SK-N-SH treated with all-trans-retinoic acid at 6 μM for 48 hours (cell line): ENCODE results near the gene LENEP.

Source experiments
- ATAC-seq: fragments of 200-7000 bp; cut with Tn5 transposase; 3 replicates; pipeline ENCODE4 v1.9.1; 2020; ENCODE audit warnings: mild to moderate bottlenecking, moderate library complexity
- ARNTL ChIP-seq: fragments of 450-650 bp; formaldehyde crosslinking; IDR thresholded peaks from 2 replicates; pipeline ENCODE4 v1.5.0; 2020; ENCODE audit warnings: low read depth, mild to moderate bottlenecking, moderate library complexity, borderline replicate concordance
- CREB5 ChIP-seq: fragments of 250-450 bp; sonication (Bioruptor Pico); IDR thresholded peaks from 2 replicates; pipeline ENCODE4 v1.5.1; 2020; ENCODE audit warnings: low read depth, mild to moderate bottlenecking, moderate library complexity
- CSDC2 ChIP-seq: fragments of 250-450 bp; sonication (Bioruptor Pico); IDR thresholded peaks from 2 replicates; pipeline ENCODE4 v1.5.0; 2020; ENCODE audit warnings: mild to moderate bottlenecking, moderate library complexity
- CSRNP3 ChIP-seq: fragments of 250-450 bp; sonication (Bioruptor Pico); IDR thresholded peaks from 2 replicates; pipeline ENCODE4 v1.5.1; 2021; ENCODE audit warnings: mild to moderate bottlenecking, moderate library complexity
- ESRRG ChIP-seq: fragments of 250-450 bp; sonication (Bioruptor Pico); IDR thresholded peaks from 2 replicates; pipeline ENCODE4 v1.6.1; 2021; ENCODE audit warnings: mild to moderate bottlenecking
- GLIS3 ChIP-seq: fragments of 250-450 bp; sonication (Bioruptor Pico); IDR thresholded peaks from 2 replicates; pipeline ENCODE4 v1.5.0; 2020; ENCODE audit warnings: mild to moderate bottlenecking, moderate library complexity
- OSR1 ChIP-seq: fragments of 250-450 bp; sonication (Bioruptor Pico); IDR thresholded peaks from 2 replicates; pipeline ENCODE4 v1.8.0; 2022; ENCODE audit warnings: moderate library complexity, mild to moderate bottlenecking, inconsistent platforms
- PATZ1 ChIP-seq: fragments of 250-450 bp; sonication (Bioruptor Pico); IDR thresholded peaks from 2 replicates; pipeline ENCODE4 v1.8.0; 2020; ENCODE audit warnings: mild to moderate bottlenecking, moderate library complexity, borderline replicate concordance
- POU6F1 ChIP-seq: fragments of 250-450 bp; sonication (Bioruptor Pico); IDR thresholded peaks from 2 replicates; pipeline ENCODE4 v1.8.0; 2021; ENCODE audit warnings: low read depth, mild to moderate bottlenecking, moderate library complexity, borderline replicate concordance
- PPARA ChIP-seq: fragments of 250-450 bp; sonication (Bioruptor Pico); IDR thresholded peaks from 2 replicates; pipeline ENCODE4 v1.5.0; 2020; ENCODE audit warnings: mild to moderate bottlenecking, borderline replicate concordance
- RARB ChIP-seq: fragments of 250-450 bp; sonication (Bioruptor Pico); IDR thresholded peaks from 2 replicates; pipeline ENCODE4 v1.8.0; 2021; ENCODE audit warnings: mild to moderate bottlenecking, moderate library complexity
- SNAI2 ChIP-seq: fragments of 250-450 bp; sonication (Bioruptor Pico); IDR thresholded peaks from 2 replicates; pipeline ENCODE4 v1.5.0; 2020; ENCODE audit warnings: mild to moderate bottlenecking, moderate library complexity
- TCF4 ChIP-seq: fragments of 250-450 bp; sonication (Bioruptor Pico); IDR thresholded peaks from 2 replicates; pipeline ENCODE4 v1.8.0; 2021; ENCODE audit warnings: mild to moderate bottlenecking, moderate library complexity, borderline replicate concordance
- TOX ChIP-seq: fragments of 250-450 bp; sonication (Bioruptor Pico); IDR thresholded peaks from 2 replicates; pipeline ENCODE4 v1.8.0; 2021; ENCODE audit warnings: mild to moderate bottlenecking, moderate library complexity, borderline replicate concordance
- TSHZ2 ChIP-seq: fragments of 250-450 bp; sonication (Bioruptor Pico); IDR thresholded peaks from 2 replicates; pipeline ENCODE4 v1.5.0; 2020; ENCODE audit warnings: mild to moderate bottlenecking, moderate library complexity
- ZC3H10 ChIP-seq: fragments of 250-450 bp; sonication (Bioruptor Pico); IDR thresholded peaks from 2 replicates; pipeline ENCODE4 v1.5.1; 2021; ENCODE audit warnings: mild to moderate bottlenecking, moderate library complexity
- ZFP3 ChIP-seq: fragments of 250-450 bp; sonication (Bioruptor Pico); IDR thresholded peaks from 2 replicates; pipeline ENCODE4 v1.5.0; 2020; ENCODE audit warnings: mild to moderate bottlenecking, moderate library complexity
- ZNF565 ChIP-seq: fragments of 450-650 bp; formaldehyde crosslinking; conservative IDR thresholded peaks from 2 replicates; pipeline ENCODE4 v1.5.0; 2020; ENCODE audit warnings: low read depth, mild to moderate bottlenecking, moderate library complexity
- ZNF8 ChIP-seq: fragments of 450-650 bp; formaldehyde crosslinking; IDR thresholded peaks from 2 replicates; pipeline ENCODE4 v1.5.0; 2020; ENCODE audit warnings: mild to moderate bottlenecking, moderate library complexity

The LENEP gene

GRCh38 chr1:154948079-154948478 is 45.3 kb upstream of the LENEP start (continued):
- TF ChIP-seq CREB5 (CRISPR knock-in tag) (no peak), SNAI2 (CRISPR knock-in tag) (no peak)

- no peak for TF ChIP-seq TOX (CRISPR knock-in tag)
- no peak for TF ChIP-seq ZNF565 (CRISPR knock-in tag)
- TF ChIP-seq POU6F1 = no peak
- no peak for TF ChIP-seq TCF4 (CRISPR knock-in tag)
- TF ChIP-seq PATZ1 = no peak
- no peak for TF ChIP-seq GLIS3 (CRISPR knock-in tag)
- TF ChIP-seq ZNF8 (CRISPR knock-in tag) = no peak
- no peak for TF ChIP-seq RARB
- ATAC-seq = no peak
Observed at GRCh38 chr1:154951901-154952657, 41.3 kb upstream of the LENEP start.

GRCh38 chr1:154952664-154953063 is 40.7 kb upstream of the LENEP start:
- no peak for ATAC-seq
- TF ChIP-seq POU6F1 (no peak), OSR1 (no peak), GLIS3 (CRISPR knock-in tag) (no peak), SNAI2 (CRISPR knock-in tag) (no peak)

- no peak for ATAC-seq
- TF ChIP-seq PATZ1 (no peak), ZFP3 (CRISPR knock-in tag) (no peak), GLIS3 (CRISPR knock-in tag) (no peak), CSRNP3 (CRISPR knock-in tag) (no peak), ZNF8 (CRISPR knock-in tag) (no peak), PPARA (CRISPR knock-in tag) (no peak), POU6F1 (no peak), TOX (CRISPR knock-in tag) (no peak), CSDC2 (CRISPR knock-in tag) (no peak), TSHZ2 (CRISPR knock-in tag) (no peak), ARNTL (CRISPR knock-in tag) (no peak), ZC3H10 (CRISPR knock-in tag) (no peak), ESRRG (CRISPR knock-in tag) (no peak), RARB (no peak)
Observed at GRCh38 chr1:154953611-154954038, 39.8 kb upstream of the LENEP start.
